CD8-positive, alpha-beta memory T cell (primary cell): ENCODE data around the gene EYA2. TPM values are rescaled to one million over a fixed set of nuclear protein-coding genes. Genes with fewer than 3 reads are reported as not detected.

ENCODE experiments used
- CTCF ChIA-PET: fragments of 350-600 bp; sonication (Branson Sonifier 250); formaldehyde crosslinking; loops from one replicate; lab custom pipeline; 2021; ENCODE audit warnings: antibody characterized with exemption; lab: Charles Lee
- POLR2A ChIA-PET: fragments of 350-600 bp; sonication (Branson Sonifier 250); formaldehyde crosslinking; loops from one replicate; lab custom pipeline; 2021; ENCODE audit warnings: antibody characterized with exemption; lab: Charles Lee
- DNase-seq, 5 donors: peaks; one replicate each; pipeline versions ENCODE4 v3.0.0 to v3.0.0-alpha.2; 2020 to 2022; ENCODE audit warnings: mixed read lengths in 1 of 5
- H3K27ac ChIP-seq: one replicate; pipeline ENCODE4 v1.7.0; 2013; ENCODE audit warnings: low read depth, mild to moderate bottlenecking, low read length, moderate library complexity
- H3K27me3 ChIP-seq: 2 replicates; pipeline ENCODE4 v1.7.0; 2013; ENCODE audit warnings: low read length, mild to moderate bottlenecking; ENCODE audit not compliant: insufficient read depth, poor library complexity, severe bottlenecking
- H3K36me3 ChIP-seq: 2 replicates; pipeline ENCODE4 v1.7.0; 2013; ENCODE audit warnings: mild to moderate bottlenecking, low read length, moderate library complexity; ENCODE audit not compliant: insufficient read depth
- H3K4me1 ChIP-seq: 2 replicates; pipeline ENCODE4 v1.7.0; 2013; ENCODE audit warnings: mild to moderate bottlenecking, low read length, moderate library complexity; ENCODE audit not compliant: insufficient read depth
- H3K4me3 ChIP-seq: 2 replicates; pipeline ENCODE4 v1.7.0; 2013; ENCODE audit warnings: mild to moderate bottlenecking, low read length
- H3K9me3 ChIP-seq: 2 replicates; pipeline ENCODE4 v1.7.0; 2013; ENCODE audit warnings: mild to moderate bottlenecking, low read length
- H3K27ac Mint-ChIP-seq, 8 donors: one replicate each; pipeline ENCODE4 v1.8.0; 2020 to 2021; ENCODE audit warnings: mixed read lengths in 8 of 8, mild to moderate bottlenecking in 6 of 8, inconsistent platforms in 3 of 8, moderate library complexity in 3 of 8
- H3K27me3 Mint-ChIP-seq, 2 donors: one replicate each; pipeline ENCODE4 v1.8.0; 2020 to 2021; ENCODE audit warnings: mixed read lengths in 2 of 2, mild to moderate bottlenecking in 1 of 2, moderate library complexity in 1 of 2
- H3K36me3 Mint-ChIP-seq, 3 donors: one replicate each; pipeline ENCODE4 v1.8.0; 2020 to 2021; ENCODE audit warnings: mixed read lengths in 3 of 3, inconsistent platforms in 1 of 3, mild to moderate bottlenecking in 1 of 3
- H3K4me1 Mint-ChIP-seq, 3 donors: one replicate each; pipeline ENCODE4 v1.8.0; 2020 to 2021; ENCODE audit warnings: mixed read lengths in 3 of 3, inconsistent platforms in 1 of 3, mild to moderate bottlenecking in 1 of 3
- H3K4me3 Mint-ChIP-seq, 7 donors: one replicate each; pipeline ENCODE4 v1.8.0; 2020 to 2021; ENCODE audit warnings: mixed read lengths in 7 of 7, mild to moderate bottlenecking in 6 of 7, moderate library complexity in 4 of 7, inconsistent platforms in 2 of 7
- H3K9me3 Mint-ChIP-seq, 5 donors: one replicate each; pipeline ENCODE4 v1.8.0; 2020 to 2022; ENCODE audit warnings: mixed read lengths in 5 of 5, mild to moderate bottlenecking in 3 of 5, moderate library complexity in 2 of 5, inconsistent platforms in 1 of 5
- polyA plus RNA-seq: library from polyadenylated mRNA; unstranded; fragments of 300-500 nt; fragmentation: Illumina TruSeq; gene quantifications from one replicate; pipeline ENCODE4 v1.2.3, GENCODE V29; 2021
- total RNA-seq, 2 experiments: library from RNA; stranded (reverse); gene quantifications; one replicate each; pipeline ENCODE4 v1.2.3, GENCODE V29; 2021

The EYA2 gene
- total and polyA plus RNA-seq, 3 experiments from 2014 or later, result not detected

GRCh38 chr20:47159166-47159565 lies 264.5 kb downstream of the EYA2 start:
- Mint-ChIP-seq H3K27ac (no peak overlapping the region), H3K27me3 (peaks cover 16% of the 10 kb centered on the region in 2 donors)
- DNase-seq, result no peak

DNA sequence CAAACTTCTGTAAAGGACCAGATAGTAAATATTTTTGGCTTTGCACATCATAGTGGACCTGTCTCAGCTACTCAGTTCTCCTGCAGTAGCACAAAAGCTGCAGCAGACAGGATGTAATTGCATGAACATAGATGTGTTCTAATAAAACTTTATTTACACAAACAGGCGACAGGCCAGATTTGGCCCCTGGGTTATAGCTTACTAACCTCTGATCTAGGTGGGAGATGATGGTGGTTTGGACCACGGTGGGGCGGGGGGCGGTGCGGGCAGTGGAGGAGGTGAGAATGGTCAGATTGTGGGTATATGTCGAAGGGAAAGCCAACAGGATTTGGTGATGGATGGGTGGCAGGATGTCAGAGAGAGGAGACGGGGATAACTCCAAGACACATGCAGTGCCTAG lies 265.6 kb downstream of the EYA2 start:
- no peak for DNase-seq
- H3K4me3 Mint-ChIP-seq, result no peak overlapping the region
- H3K9me3 Mint-ChIP-seq, result no peaks in the 10 kb centered on the region
- peaks cover 15 to 16% of the 10 kb centered on the region in 2 donors for H3K27me3 Mint-ChIP-seq
- Histone ChIP-seq H3K36me3 (no peaks in the 10 kb centered on the region), H3K9me3 (no peaks in the 10 kb centered on the region), H3K4me1 (no peaks in the 10 kb centered on the region), H3K4me3 (no peak overlapping the region), H3K27me3 (no peaks in the 10 kb centered on the region), H3K27ac (no peak overlapping the region)
- no peak overlapping the region for H3K27ac Mint-ChIP-seq
- no peaks in the 10 kb centered on the region for H3K4me1 Mint-ChIP-seq
- ChIA-PET POLR2A (no interaction called here), CTCF (no interaction called here)
- no peaks in the 10 kb centered on the region for H3K36me3 Mint-ChIP-seq

More at GRCh38 chr20:47159166-47159565, 264.5 kb downstream of the EYA2 start:
- H3K4me1 ChIP-seq, result no peaks in the 10 kb centered on the region
- CTCF ChIA-PET, result no interaction called here
- POLR2A ChIA-PET, result no interaction called here
- Mint-ChIP-seq H3K36me3 (no peaks in the 10 kb centered on the region), H3K4me3 (no peak overlapping the region), H3K9me3 (no peaks in the 10 kb centered on the region), H3K4me1 (no peaks in the 10 kb centered on the region)
- H3K27ac ChIP-seq, result no peak overlapping the region
- H3K27me3 ChIP-seq, result no peaks in the 10 kb centered on the region
- no peaks in the 10 kb centered on the region for H3K9me3 ChIP-seq
- no peaks in the 10 kb centered on the region for H3K36me3 ChIP-seq
- H3K4me3 ChIP-seq, result no peak overlapping the region

DNA sequence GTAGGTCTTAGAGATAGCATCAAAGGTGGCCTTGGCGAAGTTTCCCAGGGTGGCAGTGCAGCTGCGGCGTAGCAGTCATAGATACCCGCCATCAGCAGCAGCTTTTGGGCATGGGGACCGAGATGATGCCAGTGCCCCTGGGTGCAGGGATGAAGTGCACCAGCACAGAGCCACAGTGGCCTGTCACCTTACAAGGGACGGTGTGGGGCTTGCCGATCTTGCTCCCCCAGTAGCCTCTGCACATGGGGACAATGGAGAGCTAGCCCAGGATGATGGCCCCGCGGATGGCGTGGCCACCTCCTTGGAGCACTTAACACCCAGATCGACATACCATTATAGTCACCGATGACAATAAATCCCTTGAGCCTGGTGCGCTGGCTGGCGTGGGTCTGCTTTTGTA lies 266.3 kb downstream of the EYA2 start:
- no peaks in the 10 kb centered on the region for H3K9me3 ChIP-seq
- H3K27me3 Mint-ChIP-seq, result peaks cover 11 to 13% of the 10 kb centered on the region in 2 donors
- H3K36me3 ChIP-seq, result no peaks in the 10 kb centered on the region
- no peak overlapping the region for H3K27ac Mint-ChIP-seq
- H3K4me3 Mint-ChIP-seq, result no peak overlapping the region
- H3K4me1 Mint-ChIP-seq, result no peaks in the 10 kb centered on the region
- no peaks in the 10 kb centered on the region for H3K9me3 Mint-ChIP-seq
- H3K4me1 ChIP-seq, result no peaks in the 10 kb centered on the region
- no peaks in the 10 kb centered on the region for H3K36me3 Mint-ChIP-seq
- DNase-seq, result no peak
- CTCF ChIA-PET, result no interaction called here
- no peaks in the 10 kb centered on the region for H3K27me3 ChIP-seq
- POLR2A ChIA-PET, result no interaction called here
- H3K4me3 ChIP-seq, result no peak overlapping the region
- H3K27ac ChIP-seq, result no peak overlapping the region

DNA sequence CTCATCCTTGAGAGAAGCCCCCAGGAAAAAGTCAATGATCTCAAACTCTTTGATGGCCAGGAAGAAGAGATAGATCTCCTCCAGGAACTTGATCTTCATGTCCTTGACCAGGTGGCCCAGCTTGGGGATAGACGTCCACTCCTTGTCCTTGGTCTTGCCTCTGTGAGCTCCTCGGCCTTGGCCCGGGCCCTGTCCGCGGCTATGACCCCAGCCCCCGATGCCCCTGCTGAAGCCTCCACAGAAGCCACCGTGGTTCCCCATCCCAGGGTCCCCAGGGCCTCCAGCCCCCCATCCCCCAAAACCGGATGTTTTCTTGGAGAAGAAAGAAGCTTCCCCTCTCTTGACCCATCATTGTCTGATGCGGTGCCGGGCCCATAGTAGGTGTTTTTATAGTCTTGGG lies 266.8 kb downstream of the EYA2 start:
- CTCF ChIA-PET, result no interaction called here

DNA sequence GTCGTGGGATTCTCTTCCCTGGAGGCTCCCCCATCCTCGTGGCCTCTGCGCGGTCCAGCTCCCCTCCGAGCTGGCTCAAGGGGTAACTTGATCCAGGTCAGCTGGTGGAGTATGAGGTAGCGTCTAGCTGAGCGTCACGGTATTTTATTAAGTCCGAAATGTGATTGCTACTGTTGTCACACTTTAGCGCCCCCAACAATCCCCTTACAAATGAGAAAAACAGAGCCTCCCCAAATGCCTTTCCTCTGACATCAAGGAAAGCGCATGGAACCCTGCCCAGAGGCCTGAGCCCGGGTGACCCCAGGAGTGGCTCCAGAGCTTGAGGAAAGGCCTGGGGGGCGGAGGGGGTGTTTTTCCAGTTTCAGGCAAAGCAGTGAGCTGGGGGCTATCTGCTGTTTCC lies 269.5 kb downstream of the EYA2 start:
- Histone ChIP-seq H3K27ac (no peak overlapping the region), H3K4me3 (no peak overlapping the region), H3K9me3 (no peaks in the 10 kb centered on the region), H3K27me3 (no peaks in the 10 kb centered on the region), H3K4me1 (no peaks in the 10 kb centered on the region), H3K36me3 (no peaks in the 10 kb centered on the region)
- Mint-ChIP-seq H3K36me3 (no peaks in the 10 kb centered on the region), H3K4me1 (no peaks in the 10 kb centered on the region), H3K9me3 (no peaks in the 10 kb centered on the region), H3K4me3 (no peak overlapping the region), H3K27me3 (peaks cover 13 to 14% of the 10 kb centered on the region in 2 donors), H3K27ac (no peak overlapping the region)
- CTCF ChIA-PET, result no interaction called here
- POLR2A ChIA-PET, result no interaction called here
- DNase-seq, result no peak

More for the DNA sequence above, 266.8 kb downstream of the EYA2 start:
- no peak overlapping the region for H3K4me3 Mint-ChIP-seq
- no peak overlapping the region for H3K27ac ChIP-seq
- peaks cover 11 to 13% of the 10 kb centered on the region in 2 donors for H3K27me3 Mint-ChIP-seq
- POLR2A ChIA-PET, result no interaction called here
- no peaks in the 10 kb centered on the region for H3K27me3 ChIP-seq
- no peaks in the 10 kb centered on the region for H3K36me3 Mint-ChIP-seq
- no peaks in the 10 kb centered on the region for H3K4me1 Mint-ChIP-seq
- no peak overlapping the region for H3K27ac Mint-ChIP-seq
- no peaks in the 10 kb centered on the region for H3K9me3 Mint-ChIP-seq
- no peaks in the 10 kb centered on the region for H3K4me1 ChIP-seq
- DNase-seq, result no peak
- no peaks in the 10 kb centered on the region for H3K9me3 ChIP-seq
- no peaks in the 10 kb centered on the region for H3K36me3 ChIP-seq
- no peak overlapping the region for H3K4me3 ChIP-seq

- no peaks in the 10 kb centered on the region for H3K36me3 ChIP-seq
- H3K4me3 ChIP-seq, result no peak overlapping the region
- CTCF ChIA-PET, result no interaction called here
- Mint-ChIP-seq H3K4me3 (no peak overlapping the region), H3K27me3 (peaks cover 11 to 16% of the 10 kb centered on the region in 2 donors), H3K36me3 (no peaks in the 10 kb centered on the region), H3K9me3 (no peaks in the 10 kb centered on the region), H3K4me1 (no peaks in the 10 kb centered on the region), H3K27ac (no peak overlapping the region)
- H3K4me1 ChIP-seq, result no peaks in the 10 kb centered on the region
- no peak for DNase-seq
- H3K27me3 ChIP-seq, result no peaks in the 10 kb centered on the region
- no peak overlapping the region for H3K27ac ChIP-seq
- POLR2A ChIA-PET, result no interaction called here
- no peaks in the 10 kb centered on the region for H3K9me3 ChIP-seq
Measured at GRCh38 chr20:47165376-47165865, 270.8 kb downstream of the EYA2 start.

GRCh38 chr20:47167846-47168245 lies 273.2 kb downstream of the EYA2 start:
- no peak overlapping the region for H3K4me3 Mint-ChIP-seq
- no peaks in the 10 kb centered on the region for H3K9me3 ChIP-seq
- no peaks in the 10 kb centered on the region for H3K36me3 ChIP-seq
- ChIA-PET POLR2A (no interaction called here), CTCF (no interaction called here)
- no peak for DNase-seq
- no peaks in the 10 kb centered on the region for H3K4me1 ChIP-seq
- H3K27me3 Mint-ChIP-seq, result peaks cover 17 to 26% of the 10 kb centered on the region in 2 donors
- no peaks in the 10 kb centered on the region for H3K27me3 ChIP-seq
- H3K9me3 Mint-ChIP-seq, result no peaks in the 10 kb centered on the region
- H3K27ac Mint-ChIP-seq, result peak overlapping the region in 1 of 8 donors; percentile 21
- no peaks in the 10 kb centered on the region for H3K4me1 Mint-ChIP-seq
- no peaks in the 10 kb centered on the region for H3K36me3 Mint-ChIP-seq
- no peak overlapping the region for H3K4me3 ChIP-seq
- H3K27ac ChIP-seq, result no peak overlapping the region

- CTCF ChIA-PET, result no interaction called here
- H3K27me3 Mint-ChIP-seq, result peaks cover 13 to 27% of the 10 kb centered on the region in 2 donors
- H3K36me3 Mint-ChIP-seq, result no peaks in the 10 kb centered on the region
- Histone ChIP-seq H3K9me3 (no peaks in the 10 kb centered on the region), H3K36me3 (no peaks in the 10 kb centered on the region), H3K4me3 (no peak overlapping the region), H3K27me3 (no peaks in the 10 kb centered on the region), H3K27ac (no peak overlapping the region), H3K4me1 (no peaks in the 10 kb centered on the region)
- no peak overlapping the region for H3K4me3 Mint-ChIP-seq
- no peak for DNase-seq
- no peaks in the 10 kb centered on the region for H3K9me3 Mint-ChIP-seq
- H3K27ac Mint-ChIP-seq, result no peak overlapping the region
- POLR2A ChIA-PET, result no interaction called here
- H3K4me1 Mint-ChIP-seq, result no peaks in the 10 kb centered on the region
Measured at GRCh38 chr20:47172579-47172978, 277.9 kb downstream of the EYA2 start.
